ENCODE data around the gene PPDPF.
"Not testable (repeated sequence)": the region's sequence is repeated elsewhere in the genome, so short reads cannot be mapped to it uniquely, and the experiment has no call there.

The PPDPF gene

GRCh38 chr20:63500902-63501817 is 19.4 kb upstream of the PPDPF start:
- no peak for DNase-seq

GRCh38 chr20:63501818-63502670 is 18.5 kb upstream of the PPDPF start:
- DNase-seq = peak; percentile 18

- DNase-seq = no peak
Observed at GRCh38 chr20:63502671-63503172, 17.8 kb upstream of the PPDPF start.

- no peak for DNase-seq
Observed at GRCh38 chr20:63503524-63503923, 17.0 kb upstream of the PPDPF start.

GRCh38 chr20:63504642-63505041 is 15.9 kb upstream of the PPDPF start:
- no peak for DNase-seq

DNA sequence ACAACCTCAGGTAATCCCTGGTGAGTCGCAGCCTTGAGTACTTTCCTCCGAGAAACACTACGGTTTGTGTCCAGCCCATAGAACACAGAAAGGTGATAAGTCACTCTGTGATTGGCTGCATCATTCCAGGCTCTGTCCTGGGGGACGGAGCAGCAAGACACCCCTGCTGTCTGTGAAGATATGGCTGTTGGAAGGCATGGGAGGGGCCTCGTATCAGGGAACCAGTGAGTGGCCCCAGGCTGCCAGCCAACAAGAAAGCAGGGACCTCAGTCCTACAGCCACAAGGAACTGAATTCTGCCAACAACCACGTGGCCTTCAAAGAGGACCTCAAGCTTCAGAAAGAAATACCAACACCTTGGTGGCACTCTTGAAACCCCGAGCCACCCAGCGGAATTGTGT is 15.3 kb upstream of the PPDPF start:
- DNase-seq = no peak

DNA sequence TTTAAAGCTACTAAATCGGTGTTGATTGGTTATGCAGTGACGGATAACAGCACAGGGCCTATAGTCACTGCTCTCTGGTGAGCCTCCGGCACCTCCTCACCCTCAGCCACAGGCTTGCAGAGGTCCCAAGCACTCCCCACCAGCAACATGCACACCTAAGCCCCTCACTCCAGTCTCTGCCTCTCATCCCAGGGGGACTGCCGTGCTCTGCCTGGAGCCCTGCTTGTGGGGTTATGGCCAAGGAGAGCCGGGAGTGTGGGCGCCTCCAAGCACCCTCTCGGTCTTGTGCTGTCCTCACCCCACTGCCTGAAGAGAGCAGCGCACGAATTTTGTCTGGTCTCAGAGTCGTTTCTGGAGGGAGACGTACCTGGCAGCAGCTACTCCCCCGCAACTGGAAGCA is 14.8 kb upstream of the PPDPF start:
- DNase-seq = no peak

- no peak for DNase-seq
Observed at GRCh38 chr20:63507083-63507743, 13.4 kb upstream of the PPDPF start.

GRCh38 chr20:63508072-63508768 is 12.3 kb upstream of the PPDPF start:
- no peak for DNase-seq

DNA sequence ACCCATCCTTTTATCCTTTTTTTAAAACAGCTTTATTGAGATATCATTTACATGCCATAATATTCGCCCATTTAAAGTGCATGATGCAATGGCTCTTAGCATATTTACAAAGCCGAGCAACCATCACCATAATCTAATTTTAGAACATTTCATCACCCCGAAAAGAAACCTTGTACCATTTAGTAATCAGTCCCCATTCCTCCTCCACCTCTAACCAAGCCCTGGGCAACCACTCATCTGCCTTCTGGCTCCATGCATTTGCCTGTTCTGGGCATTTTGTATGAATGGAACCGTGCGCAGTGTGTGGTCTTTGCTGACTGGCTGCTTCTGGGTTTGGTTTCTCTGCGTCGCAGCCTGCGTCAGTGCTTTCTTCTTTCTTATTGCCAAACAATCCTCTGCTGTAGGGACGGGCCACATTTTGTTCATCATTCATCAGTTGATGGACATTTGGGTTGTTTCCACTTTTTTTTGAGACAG is 11.4 kb upstream of the PPDPF start:
- DNase-seq = no peak

- no peak for DNase-seq
Observed at GRCh38 chr20:63513207-63513606, 7.4 kb upstream of the PPDPF start.

- not testable (repeated sequence) for DNase-seq
Observed at GRCh38 chr20:63514520-63514919, 6.0 kb upstream of the PPDPF start.

DNA sequence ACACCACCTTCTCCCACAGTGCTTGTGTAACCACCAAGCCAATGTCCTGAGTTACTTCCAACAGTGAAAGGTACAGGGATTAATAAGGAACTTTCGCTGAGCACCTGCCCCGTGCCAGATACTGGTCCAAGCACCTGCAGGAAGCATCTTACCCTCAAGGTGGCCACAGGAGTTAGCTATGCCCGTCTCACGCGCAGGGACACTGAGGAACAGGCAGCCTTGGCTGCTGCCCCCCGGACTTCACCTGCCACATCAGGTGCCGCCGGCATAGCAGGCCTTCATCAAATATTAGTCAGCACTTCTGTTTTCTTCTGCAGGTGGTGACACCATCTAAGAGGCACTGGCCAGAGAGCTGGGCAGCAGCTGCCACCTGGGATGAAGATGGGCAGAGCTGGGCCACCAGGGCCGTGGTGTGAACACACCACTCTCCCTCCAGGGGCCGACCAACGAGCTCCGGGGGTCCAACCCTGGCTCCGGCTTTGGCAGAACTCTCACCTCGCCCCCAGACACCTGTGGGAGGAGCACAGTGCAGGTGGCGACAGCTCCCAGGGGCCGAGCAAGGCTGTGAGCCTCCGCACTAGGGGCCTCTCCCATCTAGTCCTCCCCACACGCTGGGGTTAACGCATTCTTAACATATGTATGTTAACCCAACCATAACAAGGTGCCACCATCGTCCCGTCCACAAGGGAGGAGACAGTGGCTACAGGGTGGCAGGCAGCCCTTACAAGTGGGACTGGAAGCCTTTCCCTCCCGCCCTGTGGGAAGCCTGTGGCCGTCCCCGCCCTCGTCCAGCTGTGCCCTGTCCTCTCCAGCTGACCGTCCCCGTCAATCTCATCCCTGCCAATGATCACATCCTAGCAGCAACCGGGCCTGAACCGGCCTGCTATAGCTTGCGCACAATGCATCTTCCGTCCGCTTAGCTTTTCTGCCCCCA is 2.9 kb upstream of the PPDPF start:
- no peak for DNase-seq

- no peak for DNase-seq
Observed at GRCh38 chr20:63518351-63518861, 2.2 kb upstream of the PPDPF start.

- DNase-seq = no peak
Observed at GRCh38 chr20:63518946-63519667, 1.5 kb upstream of the PPDPF start.

DNA sequence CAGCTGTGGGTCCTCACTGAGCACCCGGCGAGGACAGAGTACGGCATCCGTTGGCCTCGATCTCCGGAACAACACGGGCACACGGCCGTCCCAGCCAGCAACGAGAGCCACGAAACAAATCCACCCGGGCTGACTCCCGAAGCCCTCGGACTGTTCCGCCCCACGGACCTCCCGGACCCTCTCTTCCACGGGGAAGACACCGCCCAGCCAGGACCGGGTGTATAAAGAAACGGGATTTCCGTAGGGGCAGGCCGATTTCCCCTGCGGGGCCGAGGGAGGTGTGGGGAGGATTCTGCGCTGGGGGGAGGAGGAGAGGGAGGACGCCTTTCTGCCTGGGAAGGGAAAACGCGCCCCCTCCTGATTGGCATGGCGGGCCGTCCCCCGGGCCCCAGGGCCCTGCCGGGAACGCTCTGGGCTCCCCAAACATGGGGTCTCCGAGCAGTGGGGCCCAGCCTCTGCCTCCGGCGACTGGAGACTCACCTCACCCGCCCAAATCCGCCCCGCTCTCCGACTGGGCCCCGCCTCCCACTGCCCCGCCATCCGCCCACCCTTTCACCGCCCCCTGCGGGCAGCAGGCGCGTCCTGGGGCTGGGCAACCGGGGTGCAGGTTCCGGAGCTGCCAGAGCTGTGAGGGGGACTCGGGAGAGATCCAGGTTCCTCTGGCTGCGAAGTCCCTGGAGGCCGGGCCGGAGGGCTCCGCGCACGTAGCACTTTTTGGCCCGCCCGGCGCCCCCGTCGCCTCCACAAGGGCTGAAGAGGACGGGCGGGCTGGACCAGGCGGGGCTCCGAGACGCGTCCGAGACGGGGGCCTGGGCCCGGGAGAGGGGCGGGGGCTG is 679 bp upstream of the PPDPF start:
- DNase-seq = no peak

DNA sequence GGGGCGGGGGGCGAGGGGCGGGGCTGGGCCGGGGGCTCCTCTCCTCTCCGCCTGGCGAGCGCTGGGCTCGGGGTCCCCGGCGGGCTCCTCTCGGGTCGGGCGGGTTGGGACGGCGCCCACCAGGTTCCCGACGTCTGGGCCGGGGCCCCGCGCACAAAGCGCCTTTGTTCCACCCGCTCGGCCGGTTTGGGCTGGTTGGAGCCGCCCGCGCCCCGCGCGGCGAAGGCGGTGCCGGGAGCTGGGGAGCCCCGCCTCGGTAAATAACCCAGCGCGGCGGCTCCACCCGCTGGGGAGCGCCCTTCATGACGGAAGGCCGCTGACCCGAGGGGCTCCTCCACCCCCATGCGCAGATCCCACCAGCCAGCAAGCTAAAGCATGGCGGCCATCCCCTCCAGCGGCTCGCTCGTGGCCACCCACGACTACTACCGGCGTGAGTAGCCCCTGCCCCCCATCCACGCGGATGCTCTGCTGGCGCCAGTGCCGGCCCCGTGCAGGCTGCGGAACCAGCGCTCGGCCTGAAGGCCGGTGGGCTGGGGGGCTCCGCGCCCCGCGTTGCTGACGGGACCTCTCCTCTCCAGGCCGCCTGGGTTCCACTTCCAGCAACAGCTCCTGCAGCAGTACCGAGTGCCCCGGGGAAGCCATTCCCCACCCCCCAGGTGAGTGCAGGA is 503 bp downstream of the PPDPF start:
- no peak for DNase-seq

GRCh38 chr20:63521602-63522001 is 1.0 kb downstream of the PPDPF start:
- no peak for DNase-seq

Data from NCI-H510A (cell line).